Kasumi-1 (cell line): ENCODE measurements around the gene OTOL1.

ENCODE experiments used
- DNase-seq, 2 experiments: peaks; one replicate each; lab custom pipeline; 2025; lab: John Stamatoyannopoulos, UW

The OTOL1 gene

DNA sequence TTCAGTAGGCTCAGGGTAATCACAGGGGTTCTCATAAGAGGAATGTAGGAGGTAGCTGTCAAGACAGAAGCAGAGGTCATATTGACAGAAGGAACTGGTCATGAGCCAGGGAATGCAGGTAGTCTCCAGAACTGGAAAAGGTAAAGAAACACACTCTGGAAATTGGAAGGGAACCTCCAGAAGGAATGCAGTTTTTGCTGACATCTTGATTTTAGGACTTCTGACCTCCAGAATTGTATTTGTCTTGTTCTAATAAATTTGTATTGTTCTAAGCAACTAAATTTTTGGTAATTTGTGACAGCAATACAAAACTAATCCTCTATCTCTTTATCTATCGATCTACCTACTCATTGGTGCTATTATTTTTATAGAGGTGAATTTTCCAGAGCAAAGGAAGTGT is 49.2 kb downstream of the OTOL1 start:
- DNase-seq = no peak

DNA sequence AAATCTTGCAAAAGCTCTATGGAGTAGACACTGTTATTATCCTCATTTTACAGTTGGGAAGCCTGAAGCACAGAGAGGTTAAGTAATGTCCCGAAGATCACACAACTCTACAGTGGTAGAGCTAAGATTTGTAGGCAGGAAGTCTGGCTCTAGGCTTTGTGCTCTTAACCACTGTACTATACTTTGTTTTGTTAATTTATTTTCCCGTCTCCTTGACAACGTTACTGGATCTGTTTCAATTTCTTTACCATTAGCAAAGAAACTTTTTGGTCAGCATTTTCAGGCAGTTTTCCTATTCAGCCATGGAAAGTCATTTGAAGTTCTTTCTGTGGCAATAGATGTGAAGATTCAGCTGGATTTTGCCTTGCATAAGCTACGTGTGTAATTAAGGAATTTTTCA is 51.7 kb downstream of the OTOL1 start:
- DNase-seq = no peak

- DNase-seq = no peak
Measured at GRCh38 chr3:161549261-161549660, 52.7 kb downstream of the OTOL1 start.

- no peak for DNase-seq
Measured at GRCh38 chr3:161550491-161551195, 54.0 kb downstream of the OTOL1 start.

- DNase-seq = no peak
Measured at GRCh38 chr3:161551697-161552096, 55.1 kb downstream of the OTOL1 start.

GRCh38 chr3:161552984-161553560 is 56.5 kb downstream of the OTOL1 start:
- DNase-seq = no peak
